Activated naive CD8-positive, alpha-beta T cell treated with anti-CD3 and anti-CD28 coated beads, Interleukin-2, amount 50 U/mL, for 16 hours (primary cell): Measurements from ENCODE around the gene MRC2.
"Not testable (repeated sequence)": the region's sequence is repeated elsewhere in the genome, so short reads cannot be mapped to it uniquely, and the experiment has no call there.

Source experiments
- DNase-seq: peaks from one replicate; pipeline ENCODE4 v3.0.0-alpha.2; 2020; ENCODE audit warnings: low read depth, low spot score

MRC2 gene

GRCh38 chr17:62680541-62681052 is 53.1 kb downstream of the MRC2 start:
- DNase-seq = no peak

- no peak for DNase-seq
Observed at GRCh38 chr17:62681061-62681938, 53.8 kb downstream of the MRC2 start.

GRCh38 chr17:62681939-62682381 is 54.5 kb downstream of the MRC2 start:
- DNase-seq = no peak

GRCh38 chr17:62684179-62684578 is 56.7 kb downstream of the MRC2 start:
- DNase-seq = no peak

- DNase-seq = no peak
Observed at GRCh38 chr17:62687997-62688396, 60.5 kb downstream of the MRC2 start.

- no peak for DNase-seq
Observed at GRCh38 chr17:62688398-62689160, 61.1 kb downstream of the MRC2 start.

- DNase-seq = no peak
Observed at GRCh38 chr17:62689441-62690167, 62.1 kb downstream of the MRC2 start.

GRCh38 chr17:62690168-62690897 is 62.9 kb downstream of the MRC2 start:
- no peak for DNase-seq

- DNase-seq = not testable (repeated sequence)
Observed at GRCh38 chr17:62691589-62691915, 64.1 kb downstream of the MRC2 start.

- DNase-seq = no peak
Observed at GRCh38 chr17:62692159-62692651, 64.7 kb downstream of the MRC2 start.

- no peak for DNase-seq
Observed at GRCh38 chr17:62692721-62693431, 65.4 kb downstream of the MRC2 start.

GRCh38 chr17:62693616-62694409 is 66.3 kb downstream of the MRC2 start:
- DNase-seq = no peak

GRCh38 chr17:62695093-62695738 is 67.7 kb downstream of the MRC2 start:
- DNase-seq = not testable (repeated sequence)

GRCh38 chr17:62696256-62696655 is 68.8 kb downstream of the MRC2 start:
- no peak for DNase-seq

GRCh38 chr17:62696726-62697490 is 69.4 kb downstream of the MRC2 start:
- DNase-seq = no peak

GRCh38 chr17:62698459-62698858 is 71.0 kb downstream of the MRC2 start:
- DNase-seq = not testable (repeated sequence)

- DNase-seq = no peak
Observed at GRCh38 chr17:62700964-62701705, 73.7 kb downstream of the MRC2 start.

GRCh38 chr17:62701706-62702085 is 74.2 kb downstream of the MRC2 start:
- DNase-seq = no peak
